ENCODE measurements around the gene HS6ST2.

HS6ST2 gene

GRCh38 chrX:132749406-132749805 lies 209.0 kb downstream of the HS6ST2 start:
- H2AFZ ChIP-seq (ENCODE audit: low read length): no peak overlapping the region
- H4K20me1 ChIP-seq (ENCODE audit: insufficient read depth, low read length): no peaks in the 10 kb centered on the region
- no peaks in the 10 kb centered on the region for H3K36me3 ChIP-seq (replicated peaks; ENCODE audit: insufficient read depth, low read length)
- no peak overlapping the region for H3K27ac ChIP-seq (ENCODE audit: low read length)
- peaks cover 26% of the 10 kb centered on the region for H3K4me1 ChIP-seq (ENCODE audit: low read length)
- H3K79me2 ChIP-seq (ENCODE audit: low read length): no peaks in the 10 kb centered on the region
- H3K27me3 ChIP-seq (replicated peaks; ENCODE audit: insufficient read depth, low read length): no peaks in the 10 kb centered on the region
- no peak for DNase-seq
- no peak overlapping the region for H3K4me3 ChIP-seq (ENCODE audit: low read length)
- no peak overlapping the region for H3K9ac ChIP-seq (ENCODE audit: low read length)
- TF ChIP-seq, protein P1, sequence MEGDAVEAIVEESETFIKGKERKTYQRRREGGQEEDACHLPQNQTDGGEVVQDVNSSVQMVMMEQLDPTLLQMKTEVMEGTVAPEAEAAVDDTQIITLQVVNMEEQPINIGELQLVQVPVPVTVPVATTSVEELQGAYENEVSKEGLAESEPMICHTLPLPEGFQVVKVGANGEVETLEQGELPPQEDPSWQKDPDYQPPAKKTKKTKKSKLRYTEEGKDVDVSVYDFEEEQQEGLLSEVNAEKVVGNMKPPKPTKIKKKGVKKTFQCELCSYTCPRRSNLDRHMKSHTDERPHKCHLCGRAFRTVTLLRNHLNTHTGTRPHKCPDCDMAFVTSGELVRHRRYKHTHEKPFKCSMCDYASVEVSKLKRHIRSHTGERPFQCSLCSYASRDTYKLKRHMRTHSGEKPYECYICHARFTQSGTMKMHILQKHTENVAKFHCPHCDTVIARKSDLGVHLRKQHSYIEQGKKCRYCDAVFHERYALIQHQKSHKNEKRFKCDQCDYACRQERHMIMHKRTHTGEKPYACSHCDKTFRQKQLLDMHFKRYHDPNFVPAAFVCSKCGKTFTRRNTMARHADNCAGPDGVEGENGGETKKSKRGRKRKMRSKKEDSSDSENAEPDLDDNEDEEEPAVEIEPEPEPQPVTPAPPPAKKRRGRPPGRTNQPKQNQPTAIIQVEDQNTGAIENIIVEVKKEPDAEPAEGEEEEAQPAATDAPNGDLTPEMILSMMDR (IDR thresholded peaks at IDR 0.05; ENCODE audit: low read length): no peak
- TF ChIP-seq EZH2 (optimal IDR thresholded peaks at IDR 0.05; ENCODE audit: low read depth, low read length) (no peak), EZH2phosphoT487 (IDR thresholded peaks at IDR 0.05; ENCODE audit: low read length) (no peak)
- H3K4me2 ChIP-seq (ENCODE audit: low read depth, low read length): no peak overlapping the region
- no peaks in the 10 kb centered on the region for H3K9me3 ChIP-seq (replicated peaks; ENCODE audit: insufficient read depth, low read length)
- peaks cover 10% of the 10 kb centered on the region for H3F3A ChIP-seq (ENCODE audit: insufficient read depth, low read length)
- no peaks in the 10 kb centered on the region for H3K9me2 ChIP-seq (replicated peaks; ENCODE audit: insufficient read depth, low read length)

GRCh38 chrX:132748909-132749308 lies 209.5 kb downstream of the HS6ST2 start:
- Histone ChIP-seq H3K4me2 (ENCODE audit: low read depth, low read length) (no peak overlapping the region), H3F3A (ENCODE audit: insufficient read depth, low read length) (peaks cover 10% of the 10 kb centered on the region), H3K79me2 (ENCODE audit: low read length) (no peaks in the 10 kb centered on the region), H3K4me1 (ENCODE audit: low read length) (peaks cover 26% of the 10 kb centered on the region), H4K20me1 (ENCODE audit: insufficient read depth, low read length) (no peaks in the 10 kb centered on the region), H2AFZ (ENCODE audit: low read length) (no peak overlapping the region), H3K4me3 (ENCODE audit: low read length) (no peak overlapping the region), H3K27me3 (replicated peaks; ENCODE audit: insufficient read depth, low read length) (no peaks in the 10 kb centered on the region), H3K9me3 (replicated peaks; ENCODE audit: insufficient read depth, low read length) (no peaks in the 10 kb centered on the region), H3K36me3 (replicated peaks; ENCODE audit: insufficient read depth, low read length) (no peaks in the 10 kb centered on the region), H3K9me2 (replicated peaks; ENCODE audit: insufficient read depth, low read length) (no peaks in the 10 kb centered on the region), H3K9ac (ENCODE audit: low read length) (no peak overlapping the region), H3K27ac (ENCODE audit: low read length) (no peak overlapping the region)
- no peak for DNase-seq
- TF ChIP-seq, protein P1 (IDR thresholded peaks at IDR 0.05; ENCODE audit: low read length): no peak
- TF ChIP-seq EZH2phosphoT487 (IDR thresholded peaks at IDR 0.05; ENCODE audit: low read length) (no peak), EZH2 (optimal IDR thresholded peaks at IDR 0.05; ENCODE audit: low read depth, low read length) (no peak)

GRCh38 chrX:132748268-132748667 lies 210.2 kb downstream of the HS6ST2 start:
- H3K9ac ChIP-seq (ENCODE audit: low read length): no peak overlapping the region
- peaks cover 10% of the 10 kb centered on the region for H3F3A ChIP-seq (ENCODE audit: insufficient read depth, low read length)
- no peak overlapping the region for H2AFZ ChIP-seq (ENCODE audit: low read length)
- H3K4me3 ChIP-seq (ENCODE audit: low read length): no peak overlapping the region
- no peak overlapping the region for H3K4me2 ChIP-seq (ENCODE audit: low read depth, low read length)
- no peaks in the 10 kb centered on the region for H3K79me2 ChIP-seq (ENCODE audit: low read length)
- H3K36me3 ChIP-seq (replicated peaks; ENCODE audit: insufficient read depth, low read length): no peaks in the 10 kb centered on the region
- TF ChIP-seq EZH2phosphoT487 (IDR thresholded peaks at IDR 0.05; ENCODE audit: low read length) (no peak), EZH2 (optimal IDR thresholded peaks at IDR 0.05; ENCODE audit: low read depth, low read length) (no peak)
- TF ChIP-seq, protein P1 (IDR thresholded peaks at IDR 0.05; ENCODE audit: low read length): no peak
- H3K4me1 ChIP-seq (ENCODE audit: low read length): peaks cover 26% of the 10 kb centered on the region
- H4K20me1 ChIP-seq (ENCODE audit: insufficient read depth, low read length): no peaks in the 10 kb centered on the region
- no peaks in the 10 kb centered on the region for H3K9me3 ChIP-seq (replicated peaks; ENCODE audit: insufficient read depth, low read length)
- DNase-seq: no peak
- no peaks in the 10 kb centered on the region for H3K9me2 ChIP-seq (replicated peaks; ENCODE audit: insufficient read depth, low read length)
- H3K27me3 ChIP-seq (replicated peaks; ENCODE audit: insufficient read depth, low read length): no peaks in the 10 kb centered on the region
- no peak overlapping the region for H3K27ac ChIP-seq (ENCODE audit: low read length)

Data from MM.1S (cell line).